ENCODE results near the gene B4GAT1. TPM values are rescaled to one million over a fixed set of nuclear protein-coding genes. Genes with fewer than 3 reads are reported as not detected.
"Not testable (repeated sequence)": the region's sequence is repeated elsewhere in the genome, so short reads cannot be mapped to it uniquely, and the experiment has no call there.

B4GAT1 gene
- total RNA-seq = 1 to 10 TPM; 7.9 to 8.7 TPM

GRCh38 chr11:66347425-66348276 is at the start of gene B4GAT1:
Gene B4GAT1 (minus strand): TSS chr11:66347629. CDS start chr11:66347545, 84 bp downstream.
- H3K27me3 Mint-ChIP-seq = no peaks in the 10 kb centered on the region
- peaks cover 2% of the 10 kb centered on the region for H3K36me3 Mint-ChIP-seq
- peak within 1 kb of the TSS; percentile 93 for H3K27ac Mint-ChIP-seq
- DNase-seq (peak; percentile 94), ATAC-seq (peak; percentile 57)
- H3K9me3 Mint-ChIP-seq (ENCODE audit: low read depth) = no peaks in the 10 kb centered on the region
- CTCF ChIA-PET = interaction anchor here (1.4 to 7.0 kb wide), 9 partner anchors 13 to 50 kb away, joined by 3 to 72 read pairs (median 5); partner anchors contain the start of gene SLC29A2
- peaks cover 49% of the 10 kb centered on the region for H3K4me1 Mint-ChIP-seq
- peak within 1 kb of the TSS; percentile 85 for H3K4me3 Mint-ChIP-seq

- Mint-ChIP-seq H3K4me1 (no peaks in the 10 kb centered on the region), H3K27ac (no peak overlapping the region)
These were observed 46.5 kb upstream of the B4GAT1 start for GRCh38 chr11:66393954-66394353.

DNA sequence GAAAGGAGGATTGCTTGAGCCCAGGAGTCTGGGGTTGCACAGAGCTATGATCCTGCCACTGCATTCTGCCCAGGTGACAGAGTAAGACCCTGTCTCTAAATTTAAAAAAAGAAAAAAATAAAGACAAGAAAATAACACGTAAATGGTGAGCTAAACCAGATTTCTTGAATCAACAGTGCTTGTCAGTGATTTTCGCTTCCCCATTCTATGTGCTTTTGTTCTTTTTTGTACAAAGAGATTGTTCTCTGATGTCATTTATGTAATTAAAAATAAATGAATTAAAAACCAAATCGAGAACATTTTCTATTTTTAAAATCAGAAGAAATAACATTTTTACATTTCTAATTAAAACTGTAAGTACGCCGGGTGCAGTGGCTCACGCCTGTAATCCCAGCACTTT is 43.9 kb upstream of the B4GAT1 start:
- Mint-ChIP-seq H3K27ac (no peak overlapping the region), H3K36me3 (no peaks in the 10 kb centered on the region), H3K4me1 (peaks cover 2% of the 10 kb centered on the region), H3K27me3 (peaks cover 21% of the 10 kb centered on the region), H3K4me3 (no peak overlapping the region), H3K9me3 (ENCODE audit: low read depth) (no peaks in the 10 kb centered on the region)
- ATAC-seq (no peak), DNase-seq (no peak)
- CTCF ChIA-PET = interaction anchor here (0.8 to 1.2 kb wide), 2 partner anchors 9 to 80 kb away, joined by 3 to 5 read pairs; no protein-coding TSS in a partner anchor

More at GRCh38 chr11:66393954-66394353, 46.5 kb upstream of the B4GAT1 start:
- DNase-seq = no peak
- CTCF ChIA-PET = interaction anchor here (1.7 to 3.5 kb wide), 3 partner anchors 7 to 83 kb away, joined by 4 to 19 read pairs (median 8); no protein-coding TSS in a partner anchor
- H3K4me3 Mint-ChIP-seq = no peak overlapping the region
- no peak for ATAC-seq
- H3K36me3 Mint-ChIP-seq = no peaks in the 10 kb centered on the region
- H3K9me3 Mint-ChIP-seq (ENCODE audit: low read depth) = no peaks in the 10 kb centered on the region
- peaks cover 21% of the 10 kb centered on the region for H3K27me3 Mint-ChIP-seq

GRCh38 chr11:66388780-66389386 is 41.5 kb upstream of the B4GAT1 start:
- H3K27ac Mint-ChIP-seq = no peak overlapping the region

DNA sequence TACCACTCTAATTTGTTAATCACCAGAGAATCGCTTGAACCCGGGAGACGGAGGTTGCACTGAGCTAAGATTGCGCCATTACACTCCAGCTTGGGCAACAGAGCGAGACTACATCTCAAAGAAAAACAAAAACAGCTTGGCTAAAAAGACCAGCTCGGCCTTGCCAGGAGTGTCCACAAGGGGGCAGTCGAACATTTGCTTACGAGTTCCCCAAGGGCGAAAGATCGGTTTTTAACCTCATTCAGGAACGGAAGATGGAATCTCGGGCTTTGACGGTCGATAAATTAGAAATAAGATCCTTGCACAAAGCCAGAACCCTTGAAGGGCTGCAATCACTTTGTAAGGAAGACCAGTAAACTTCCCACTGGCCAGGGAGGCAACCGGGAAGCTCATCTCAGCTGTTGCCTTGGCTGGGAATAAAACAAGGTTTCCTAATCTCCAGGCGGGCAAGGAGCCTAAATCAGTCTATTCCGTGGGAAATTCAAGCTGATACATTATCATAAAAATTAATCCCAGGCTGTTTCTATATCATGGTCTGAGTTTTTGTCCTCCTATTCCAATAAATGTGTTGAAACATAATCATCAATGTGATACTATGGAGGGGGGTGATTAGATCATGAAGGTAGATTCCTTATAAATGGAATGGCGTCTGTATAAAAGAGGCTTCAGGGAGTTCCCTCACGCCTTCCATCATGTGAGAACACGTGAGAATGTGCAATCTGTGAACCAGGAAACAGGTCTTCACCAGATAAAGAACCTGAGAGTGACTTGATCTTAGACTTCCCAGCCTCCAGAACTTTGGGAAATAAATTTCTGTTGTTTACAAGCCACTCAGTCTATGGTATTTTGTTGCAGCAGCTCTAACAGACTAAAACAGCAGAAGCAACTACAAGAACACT is 39.0 kb upstream of the B4GAT1 start:
- Mint-ChIP-seq H3K36me3 (no peaks in the 10 kb centered on the region), H3K4me1 (peaks cover 7% of the 10 kb centered on the region), H3K4me3 (peak overlapping the region; percentile 16), H3K27ac (no peak overlapping the region), H3K9me3 (ENCODE audit: low read depth) (no peaks in the 10 kb centered on the region), H3K27me3 (peaks cover 15% of the 10 kb centered on the region)
- CTCF ChIA-PET = interaction anchor here (0.8 to 7.3 kb wide), 50 partner anchors 9 to 607 kb away, joined by 3 to 88 read pairs (median 4); partner anchors contain the start of genes B4GAT1, BRMS1, CD248 and DPP3
- ATAC-seq = peak; percentile 79
- DNase-seq = peak; percentile 90

More at GRCh38 chr11:66388780-66389386, 41.5 kb upstream of the B4GAT1 start:
- Mint-ChIP-seq H3K4me3 (no peak overlapping the region), H3K27me3 (peaks cover 22% of the 10 kb centered on the region), H3K36me3 (no peaks in the 10 kb centered on the region), H3K4me1 (peaks cover 7% of the 10 kb centered on the region), H3K9me3 (ENCODE audit: low read depth) (no peaks in the 10 kb centered on the region)
- CTCF ChIA-PET = interaction anchor here (0.6 to 5.8 kb wide), 35 partner anchors 9 to 344 kb away, joined by 3 to 70 read pairs (median 5); partner anchors contain the start of genes B4GAT1, BRMS1, MRPL11 and NPAS4
- DNase-seq = peak; percentile 87
- peak; percentile 81 for ATAC-seq

GRCh38 chr11:66384316-66384715 is 36.9 kb upstream of the B4GAT1 start:
- not testable (repeated sequence) for DNase-seq
- CTCF ChIA-PET = interaction anchor here (0.7 to 7.3 kb wide), 9 partner anchors 12 to 103 kb away, joined by 3 to 88 read pairs (median 4); partner anchors contain the start of genes B4GAT1, BRMS1, MRPL11 and SLC29A2

DNA sequence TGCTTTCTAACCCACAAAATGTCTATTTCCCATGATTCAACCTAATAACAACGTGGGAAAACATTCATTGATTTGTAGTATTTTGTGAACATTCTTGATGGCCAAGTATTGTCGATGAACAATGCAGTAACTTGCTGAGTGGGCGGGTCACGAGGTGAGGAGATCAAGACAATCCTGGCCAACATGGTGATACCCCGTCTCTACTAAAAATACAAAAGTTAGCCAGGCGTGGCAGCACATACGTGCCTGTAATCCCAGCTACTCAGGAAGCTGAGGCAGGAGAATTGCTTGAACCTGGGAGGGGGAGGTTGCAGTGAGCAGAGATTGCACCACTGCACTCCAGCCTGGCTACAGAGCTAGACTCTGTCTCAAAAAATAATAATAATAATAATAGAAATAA is 32.8 kb upstream of the B4GAT1 start:
- CTCF ChIA-PET = interaction anchor here (0.8 to 1.6 kb wide), 3 partner anchors 9 to 29 kb away, joined by 3 to 15 read pairs (median 5); no protein-coding TSS in a partner anchor
- not testable (repeated sequence) for DNase-seq

More at GRCh38 chr11:66384316-66384715, 36.9 kb upstream of the B4GAT1 start:
- H3K27me3 Mint-ChIP-seq = peaks cover 13% of the 10 kb centered on the region
- H3K36me3 Mint-ChIP-seq; H3K9me3 Mint-ChIP-seq (ENCODE audit: low read depth); ATAC-seq; H3K27ac Mint-ChIP-seq; H3K4me1 Mint-ChIP-seq; H3K4me3 Mint-ChIP-seq: not testable (repeated sequence)

DNA sequence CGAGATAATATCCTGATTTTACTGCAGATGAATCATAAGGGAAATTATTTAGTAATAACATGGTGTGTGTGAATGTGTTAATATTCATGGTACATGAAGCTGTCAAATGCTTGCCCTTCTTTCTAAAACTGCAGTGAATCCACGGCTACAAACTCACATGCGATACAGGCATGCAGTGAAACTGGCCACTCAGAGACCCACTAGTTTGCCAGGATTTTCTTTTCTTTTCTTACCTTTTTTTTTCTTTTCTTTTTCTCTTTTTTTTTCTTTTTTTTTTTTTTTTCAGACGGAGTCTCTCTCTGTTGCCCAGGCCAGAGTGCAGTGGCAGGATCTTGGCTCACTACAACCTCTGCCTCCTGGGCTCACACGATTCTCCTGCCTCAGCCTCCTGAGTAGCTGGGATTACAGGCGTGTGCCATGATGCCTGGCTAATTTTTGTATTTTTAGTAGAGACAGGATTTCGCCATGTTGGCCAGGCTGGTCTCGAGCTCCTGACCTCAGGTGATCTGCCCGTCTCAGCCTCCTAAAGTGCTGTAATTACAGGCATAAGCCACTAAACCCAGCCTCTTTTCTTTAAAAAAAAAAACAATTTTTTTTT is 26.4 kb upstream of the B4GAT1 start:
- ATAC-seq, H3K4me3 Mint-ChIP-seq, H3K27ac Mint-ChIP-seq: not testable (repeated sequence)

More for the DNA sequence above, 32.8 kb upstream of the B4GAT1 start:
- H3K4me3 Mint-ChIP-seq; H3K27ac Mint-ChIP-seq; H3K4me1 Mint-ChIP-seq; H3K36me3 Mint-ChIP-seq; H3K9me3 Mint-ChIP-seq (ENCODE audit: low read depth); ATAC-seq: not testable (repeated sequence)
- H3K27me3 Mint-ChIP-seq = peaks cover 17% of the 10 kb centered on the region

GRCh38 chr11:66373265-66373664 is 25.8 kb upstream of the B4GAT1 start:
- DNase-seq (no peak), ATAC-seq (no peak)
- CTCF ChIA-PET = interaction anchor here (1.2 to 5.5 kb wide), 5 partner anchors 9 to 62 kb away, joined by 3 to 39 read pairs (median 21); no protein-coding TSS in a partner anchor
- no peak overlapping the region for H3K27ac Mint-ChIP-seq
- H3K27me3 Mint-ChIP-seq = peaks cover 10% of the 10 kb centered on the region
- H3K4me3 Mint-ChIP-seq = no peak overlapping the region
- no peaks in the 10 kb centered on the region for H3K9me3 Mint-ChIP-seq (ENCODE audit: low read depth)
- peaks cover 19% of the 10 kb centered on the region for H3K4me1 Mint-ChIP-seq
- no peaks in the 10 kb centered on the region for H3K36me3 Mint-ChIP-seq

More for the DNA sequence above, 26.4 kb upstream of the B4GAT1 start:
- DNase-seq; H3K36me3 Mint-ChIP-seq; H3K9me3 Mint-ChIP-seq (ENCODE audit: low read depth); H3K27me3 Mint-ChIP-seq: not testable (repeated sequence)
- CTCF ChIA-PET = interaction anchor here (1.1 to 5.5 kb wide), 4 partner anchors 10 to 62 kb away, joined by 3 to 39 read pairs (median 16); no protein-coding TSS in a partner anchor
- H3K4me1 Mint-ChIP-seq = peaks cover 19% of the 10 kb centered on the region

DNA sequence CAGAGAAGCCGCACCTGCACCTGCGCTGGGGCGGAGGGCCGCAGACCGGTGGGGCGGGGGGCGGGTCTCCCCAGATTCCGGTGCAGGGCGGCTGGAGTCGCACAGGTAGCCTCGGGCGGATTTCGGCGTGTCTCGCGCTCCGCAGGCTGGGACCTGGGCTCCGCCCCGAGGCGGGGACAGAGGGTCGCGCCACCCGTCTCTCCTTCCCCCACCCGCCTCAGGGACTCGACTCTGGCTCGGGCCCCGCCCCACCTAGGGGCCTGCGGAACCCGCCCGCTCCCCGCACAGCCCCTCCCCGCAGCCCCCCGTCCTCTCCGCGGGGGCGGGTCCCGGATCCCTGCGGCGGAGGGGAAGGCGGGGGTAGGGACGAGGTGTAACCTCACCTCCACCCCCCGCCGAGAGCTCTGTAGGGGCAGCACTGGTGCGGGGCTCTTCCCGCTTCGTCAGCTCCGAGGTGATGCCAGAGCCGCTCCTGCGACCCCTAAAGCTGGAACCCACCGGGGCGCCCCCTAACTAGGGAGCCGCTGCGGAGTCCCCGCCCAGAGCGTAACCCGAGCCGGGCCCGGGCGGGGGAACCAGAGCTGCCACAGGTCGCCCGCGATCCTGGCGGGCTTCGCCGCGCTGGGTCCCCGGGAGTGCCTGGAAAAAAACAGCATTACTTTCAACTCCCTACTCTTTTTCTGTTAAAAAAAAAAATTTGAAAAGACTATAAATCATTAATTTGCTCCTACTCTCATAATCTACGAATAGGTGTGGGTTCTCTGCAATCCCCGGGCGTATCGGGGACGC is 24.4 kb upstream of the B4GAT1 start, which contains the start of gene SLC29A2:
Gene SLC29A2, minus strand, starts transcription at position 134 of the 789 bp plus-strand sequence. CDS start 169 bp downstream, outside the sequence.
- Mint-ChIP-seq H3K4me3 (peak within 1 kb of the TSS; percentile 76), H3K4me1 (peaks cover 19% of the 10 kb centered on the region), H3K27ac (peak within 1 kb of the TSS; percentile 92), H3K9me3 (ENCODE audit: low read depth) (no peaks in the 10 kb centered on the region), H3K36me3 (no peaks in the 10 kb centered on the region), H3K27me3 (peaks cover 6% of the 10 kb centered on the region)
- CTCF ChIA-PET = interaction anchor here (0.8 to 3.7 kb wide), 14 partner anchors 8 to 700 kb away, joined by 3 to 30 read pairs (median 5); partner anchors contain the start of genes B4GAT1, MRPL11 and YIF1A
- DNase-seq (peak; percentile 89), ATAC-seq (peak; percentile 89)

Measured in activated CD8-positive, alpha-beta memory T cell treated with anti-CD3 and anti-CD28 coated beads, Interleukin-2, amount 10 ng/mL, durations not matched to agents 7 days and 5 days (primary cell).